HG03108 (cell line): ENCODE data around the gene GCSAML.

Experiments
- ATAC-seq: cut with Tn5 transposase; IDR thresholded peaks from one replicate; pipeline ENCODE4 v1.9.1; 2021; ENCODE audit warnings: moderate library complexity; ENCODE audit not compliant: unreplicated experiment

GCSAML gene

DNA sequence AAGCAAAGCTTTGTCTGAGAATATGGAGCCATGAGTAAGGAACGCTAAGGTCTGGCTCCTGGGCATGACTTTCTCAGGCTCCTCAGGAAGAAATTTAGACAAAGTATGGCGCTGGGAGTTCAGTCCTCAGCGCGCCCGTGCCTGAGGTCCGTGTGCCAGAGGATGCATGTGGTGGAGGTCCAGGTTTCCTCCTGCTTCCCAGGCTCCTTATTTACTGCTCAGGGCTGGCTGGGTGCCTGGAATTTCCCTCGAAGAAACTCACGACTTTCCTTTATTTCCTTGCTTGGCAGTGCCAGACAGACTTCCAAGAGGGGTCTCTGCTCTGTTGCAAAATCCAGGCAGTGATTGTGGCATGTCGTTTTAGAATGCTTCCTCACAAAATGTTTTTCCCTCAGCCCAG is 13.3 kb downstream of the GCSAML start:
- ATAC-seq, result no peak

DNA sequence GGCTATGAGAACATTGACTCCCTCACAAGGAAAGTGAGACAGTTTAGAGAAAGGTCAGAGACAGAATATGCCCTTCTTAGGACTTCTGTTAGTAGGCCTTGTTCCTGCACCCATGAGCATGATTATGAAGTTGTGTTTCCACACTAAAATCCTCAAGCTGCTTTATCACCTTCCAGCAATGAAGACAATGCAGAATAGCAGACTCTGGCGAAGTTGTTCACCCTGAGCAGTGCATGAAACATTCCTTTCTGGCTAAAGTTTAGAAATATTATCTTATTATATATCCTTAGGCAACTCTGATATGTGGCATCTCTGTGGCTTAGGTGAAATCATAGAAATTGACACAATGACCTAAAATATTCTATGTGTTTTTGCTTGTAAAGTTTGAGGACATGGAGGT is 25.3 kb downstream of the GCSAML start:
- ATAC-seq, result no peak

DNA sequence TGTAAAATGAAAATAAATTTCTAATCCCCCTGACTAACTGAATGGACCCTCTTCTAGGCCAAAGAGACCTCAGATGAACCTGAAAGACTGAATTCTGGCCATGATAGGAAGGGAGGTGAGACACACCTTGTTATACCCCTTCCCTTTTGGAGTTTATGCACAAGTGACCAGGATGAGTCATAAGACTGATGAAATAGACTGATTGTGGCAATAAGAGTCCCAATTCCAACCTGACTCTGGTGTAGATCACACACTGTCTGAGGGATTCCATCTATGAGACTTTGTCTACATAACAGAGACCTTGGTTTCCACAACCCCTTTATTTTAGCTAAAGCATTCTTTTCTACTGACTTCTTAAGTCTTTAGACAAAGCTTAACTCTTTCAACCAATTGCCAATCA is 25.7 kb downstream of the GCSAML start:
- ATAC-seq, result no peak

DNA sequence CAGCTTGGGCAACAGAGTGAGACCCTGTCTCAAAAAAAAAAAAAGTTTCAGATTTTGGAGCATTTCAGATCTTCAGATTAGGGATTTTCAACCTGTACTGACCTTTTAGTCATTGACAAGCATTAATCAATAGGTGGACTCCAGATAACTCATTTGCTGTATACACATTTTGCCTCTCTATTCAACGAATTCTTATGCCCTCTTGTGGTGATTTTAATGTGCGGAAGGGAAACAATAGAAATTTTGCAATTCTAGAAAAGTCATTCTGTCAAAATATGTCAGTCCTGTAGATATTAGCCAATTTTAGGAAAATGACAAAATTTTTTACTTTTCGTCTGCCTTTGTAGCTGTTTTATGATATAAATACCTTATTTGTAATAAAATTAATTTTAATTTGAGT is 27.6 kb downstream of the GCSAML start:
- no peak for ATAC-seq

DNA sequence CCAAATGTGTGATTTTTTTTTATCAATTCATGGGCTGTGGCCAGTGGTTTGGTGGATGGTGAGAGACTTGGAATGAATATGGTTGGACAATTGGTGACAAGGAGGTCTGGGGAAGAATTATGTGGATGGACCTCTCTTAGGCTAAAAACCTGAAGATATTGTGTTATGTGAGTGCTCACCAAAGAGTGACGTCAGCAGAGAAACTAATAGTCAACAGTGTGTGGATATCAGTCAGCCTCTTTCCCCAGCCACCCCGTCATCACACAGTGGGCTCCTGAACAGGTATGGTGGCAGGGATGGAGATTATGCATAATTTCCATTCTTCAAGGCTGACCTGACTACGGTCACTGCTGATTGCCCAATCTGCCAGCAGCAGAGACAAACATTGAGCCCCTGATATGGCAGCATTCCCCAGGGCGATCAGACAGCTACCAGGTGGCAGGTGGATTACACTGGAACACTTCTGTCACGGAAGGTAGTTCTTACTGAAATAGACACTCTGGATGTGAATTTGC is 30.1 kb downstream of the GCSAML start:
- ATAC-seq, result no peak

DNA sequence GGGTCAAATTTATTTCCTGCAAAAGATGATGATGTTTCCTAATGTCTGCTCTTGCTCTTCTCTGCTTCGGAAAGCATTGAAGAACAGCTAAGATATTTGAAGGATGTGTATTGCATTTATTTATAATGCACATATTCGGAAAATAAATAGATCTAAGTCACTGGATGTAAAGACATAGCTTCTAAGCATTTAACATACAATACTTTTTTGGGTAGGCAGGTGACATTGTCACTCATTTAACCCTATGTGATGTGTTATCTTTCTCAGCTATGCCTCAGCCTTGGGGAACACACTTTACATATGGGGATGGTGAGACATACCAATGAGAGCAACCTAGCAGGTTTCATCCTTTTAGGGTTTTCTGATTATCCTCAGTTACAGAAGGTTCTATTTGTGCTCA is 39.1 kb downstream of the GCSAML start, which contains the start of gene OR2G2:
OR2G2 (plus strand) TSS at position 301 of the 400 bp plus-strand sequence; CDS start at position 301, 0 bp downstream.
- ATAC-seq, result no peak

DNA sequence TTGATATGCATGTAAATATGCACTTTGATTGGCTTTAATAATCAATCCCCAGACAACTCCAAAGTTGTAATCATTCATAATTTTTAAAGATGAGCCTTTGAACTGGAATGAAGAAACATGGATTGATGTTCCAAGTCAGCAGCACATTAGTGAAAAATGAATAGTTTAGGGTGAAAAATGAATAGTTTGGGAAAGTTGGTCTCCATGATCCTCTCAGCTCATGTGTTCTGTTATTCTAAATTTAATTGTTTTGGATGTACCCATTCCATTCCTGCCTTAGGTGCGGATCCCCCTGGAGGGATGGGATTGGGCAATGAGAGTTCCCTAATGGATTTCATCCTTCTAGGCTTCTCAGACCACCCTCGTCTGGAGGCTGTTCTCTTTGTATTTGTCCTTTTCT is 56.4 kb downstream of the GCSAML start, which contains the start of gene OR2G3:
OR2G3 (plus strand) TSS at position 301 of the 400 bp plus-strand sequence; CDS start at position 301, 0 bp downstream.
- ATAC-seq, result no peak

DNA sequence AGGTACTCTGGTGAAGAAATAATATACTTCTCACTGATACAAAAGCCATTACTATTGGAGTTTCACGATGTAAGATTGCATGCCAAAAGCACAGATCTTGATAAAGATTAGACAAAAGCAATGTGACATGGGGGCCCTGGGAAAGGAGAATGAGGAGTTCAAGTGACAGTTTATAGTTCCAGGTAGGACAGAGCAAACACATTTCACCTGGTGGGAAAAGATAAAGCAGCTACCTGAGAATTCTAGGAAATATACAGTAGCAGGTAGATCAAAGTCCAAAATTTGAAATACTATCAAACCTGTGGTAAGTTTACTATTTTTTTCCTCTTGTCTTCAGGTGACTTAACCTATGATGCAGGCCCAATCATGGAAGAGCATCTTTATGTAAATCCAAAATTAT is 64.5 kb downstream of the GCSAML start:
- no peak for ATAC-seq

DNA sequence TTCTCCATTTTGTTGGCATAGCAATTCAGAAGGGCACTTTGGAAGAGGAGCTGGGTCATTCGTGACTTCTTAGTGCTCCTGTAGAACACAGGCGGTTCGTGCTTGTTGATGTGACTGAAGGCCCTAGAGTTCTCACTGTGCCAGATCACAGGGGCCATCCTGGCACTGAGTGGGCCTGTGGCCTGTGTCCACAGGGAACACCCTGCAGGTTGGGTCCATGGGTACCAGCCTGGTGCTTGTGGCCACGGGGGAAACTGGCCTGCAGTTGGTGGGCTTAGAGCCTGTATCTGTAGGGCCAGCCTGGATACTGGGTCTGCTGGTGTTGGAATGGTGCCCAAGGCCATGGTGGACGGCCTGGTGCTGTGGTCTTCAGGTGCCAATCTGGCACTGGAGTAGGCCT is 65.7 kb downstream of the GCSAML start:
- no peak for ATAC-seq
